ENCODE results near the gene FBXW11. TPM values are rescaled to one million over a fixed set of nuclear protein-coding genes. Genes with fewer than 3 reads are reported as not detected.

FBXW11 gene
- total and polyA plus RNA-seq, 2 donors (not counting 1 experiment from before 2014, with no cell fraction given): 19.7 to 62.4 TPM

DNA sequence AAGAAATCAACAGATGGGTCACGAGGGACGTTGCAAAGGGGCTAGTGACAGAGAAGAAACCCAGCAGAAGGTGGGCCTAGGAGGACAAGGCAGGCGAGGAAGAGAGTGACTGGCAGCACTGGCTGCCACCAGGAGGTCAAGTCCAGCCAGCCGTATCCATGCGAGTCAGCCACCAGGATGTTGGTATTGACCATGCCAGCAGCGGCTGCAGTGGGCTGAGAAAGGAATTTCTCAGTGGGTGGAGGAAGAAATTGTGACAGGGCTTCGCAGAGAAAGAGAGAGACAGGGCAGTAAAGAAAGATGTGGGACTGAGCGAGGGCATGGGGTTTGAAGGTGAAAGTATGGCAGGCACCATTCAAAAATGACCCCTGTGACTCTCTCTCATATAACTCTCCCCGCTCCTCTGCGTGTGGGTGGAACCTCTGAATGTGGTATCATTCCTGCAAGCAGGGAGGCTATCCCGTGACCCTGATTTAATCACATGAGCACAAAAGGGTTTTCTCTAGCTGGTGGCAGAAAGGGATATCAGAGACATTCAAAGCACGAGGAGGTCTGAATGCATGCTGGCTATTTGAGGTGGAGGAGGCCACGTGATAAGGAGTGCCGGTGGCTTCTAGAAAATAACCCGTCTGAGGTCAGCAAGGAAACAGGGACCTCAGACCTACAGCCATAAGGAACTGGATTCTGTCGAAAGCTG, 45.4 kb upstream of the FBXW11 start:
- Mint-ChIP-seq H3K27ac (no peak overlapping the region), H3K9me3 (ENCODE audit: insufficient read depth) (no peaks in the 10 kb centered on the region), H3K27me3 (no peaks in the 10 kb centered on the region), H3K4me1 (no peaks in the 10 kb centered on the region), H3K4me3 (no peak overlapping the region)
- Histone ChIP-seq H3K4me3 (ENCODE audit: control extremely low read depth in 1 of 5, extremely low read depth in 1 of 5, insufficient read depth in 1 of 5, low read depth in 2 of 5, low read length in 4 of 5) (no peak overlapping the region), H3K27ac (ENCODE audit: low read length in 2 of 2) (no peak overlapping the region), H3K4me2 (replicated peaks; ENCODE audit: low read depth, low read length, poor library complexity, severe bottlenecking) (no peak overlapping the region), H3K79me2 (ENCODE audit: control insufficient read depth, insufficient read depth, low read length) (peaks cover 24% of the 10 kb centered on the region), H2AFZ (ENCODE audit: insufficient read depth, low read depth, low read length, poor library complexity, severe bottlenecking) (no peak overlapping the region), H3K27me3 (replicated peaks in 1 of 4; ENCODE audit: control extremely low read depth in 1 of 4, control insufficient read depth in 3 of 4, insufficient read depth in 4 of 4, low read length in 3 of 4) (no peaks in the 10 kb centered on the region), H3K4me1 (ENCODE audit: control insufficient read depth in 2 of 2, insufficient read depth in 2 of 2, low read length in 2 of 2) (no peaks in the 10 kb centered on the region), H3K36me3 (replicated peaks in 1 of 2; ENCODE audit: control extremely low read depth in 1 of 2, control insufficient read depth in 1 of 2, extremely low read depth in 1 of 2, insufficient read depth in 2 of 2, low read length in 1 of 2) (peaks cover 2 to 96% of the 10 kb centered on the region in 2 experiments), H3K9ac (ENCODE audit: low read length) (no peak overlapping the region), H4K20me1 (ENCODE audit: control insufficient read depth, insufficient read depth, low read length, poor library complexity, severe bottlenecking) (no peaks in the 10 kb centered on the region), H3K9me3 (ENCODE audit: control extremely low read depth in 1 of 3, control insufficient read depth in 2 of 3, insufficient read depth in 1 of 3, low read length in 2 of 3) (no peaks in the 10 kb centered on the region)
- TF ChIP-seq, protein P1, sequence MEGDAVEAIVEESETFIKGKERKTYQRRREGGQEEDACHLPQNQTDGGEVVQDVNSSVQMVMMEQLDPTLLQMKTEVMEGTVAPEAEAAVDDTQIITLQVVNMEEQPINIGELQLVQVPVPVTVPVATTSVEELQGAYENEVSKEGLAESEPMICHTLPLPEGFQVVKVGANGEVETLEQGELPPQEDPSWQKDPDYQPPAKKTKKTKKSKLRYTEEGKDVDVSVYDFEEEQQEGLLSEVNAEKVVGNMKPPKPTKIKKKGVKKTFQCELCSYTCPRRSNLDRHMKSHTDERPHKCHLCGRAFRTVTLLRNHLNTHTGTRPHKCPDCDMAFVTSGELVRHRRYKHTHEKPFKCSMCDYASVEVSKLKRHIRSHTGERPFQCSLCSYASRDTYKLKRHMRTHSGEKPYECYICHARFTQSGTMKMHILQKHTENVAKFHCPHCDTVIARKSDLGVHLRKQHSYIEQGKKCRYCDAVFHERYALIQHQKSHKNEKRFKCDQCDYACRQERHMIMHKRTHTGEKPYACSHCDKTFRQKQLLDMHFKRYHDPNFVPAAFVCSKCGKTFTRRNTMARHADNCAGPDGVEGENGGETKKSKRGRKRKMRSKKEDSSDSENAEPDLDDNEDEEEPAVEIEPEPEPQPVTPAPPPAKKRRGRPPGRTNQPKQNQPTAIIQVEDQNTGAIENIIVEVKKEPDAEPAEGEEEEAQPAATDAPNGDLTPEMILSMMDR (IDR thresholded peaks at IDR 0.05): no peak
- no peak for TF ChIP-seq EZH2 (IDR thresholded peaks at IDR 0.05; ENCODE audit: borderline replicate concordance, insufficient read depth, low read depth, low read length, poor library complexity, severe bottlenecking)
- ATAC-seq (ENCODE audit: low read depth): no peak
- intact Hi-C loops (cut with micrococcal nuclease): no loop called here
- ChIA-PET CTCF (no interaction called here), POLR2A (no interaction called here)
- 98% methylated on average over 13 of the region's 16 CpGs for WGBS (ENCODE audit: insufficient coverage)
- no peak for DNase-seq

DNA sequence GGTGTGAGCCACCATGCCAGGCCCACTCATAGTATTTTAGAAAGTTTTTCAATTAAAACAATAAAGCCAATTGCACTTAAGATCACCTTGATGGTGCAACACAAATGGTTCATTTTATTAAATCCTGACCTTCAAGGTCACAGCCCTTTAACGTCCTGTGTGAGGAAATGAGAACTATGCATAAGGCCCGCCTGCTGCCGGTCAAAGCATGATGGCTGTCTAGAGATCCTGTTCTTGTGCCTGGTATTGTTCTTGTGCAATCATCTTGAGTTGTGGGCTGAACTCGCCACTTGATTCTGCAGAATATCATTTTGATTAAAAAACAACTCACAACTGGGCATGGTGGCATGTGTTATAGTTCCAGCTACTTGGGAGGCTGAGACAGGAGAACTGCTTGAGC, 43.6 kb upstream of the FBXW11 start:
- Mint-ChIP-seq H3K9me3 (ENCODE audit: insufficient read depth) (no peaks in the 10 kb centered on the region), H3K27ac (no peak overlapping the region)
- WGBS (ENCODE audit: insufficient coverage): 90% methylated on average over 3 of the region's 4 CpGs

More for the DNA sequence above, 43.6 kb upstream of the FBXW11 start:
- ATAC-seq (ENCODE audit: low read depth) (no peak), DNase-seq (no peak)
- Mint-ChIP-seq H3K4me1 (peaks cover under 1% of the 10 kb centered on the region), H3K4me3 (no peak overlapping the region), H3K27me3 (no peaks in the 10 kb centered on the region)
- H4K20me1 ChIP-seq (ENCODE audit: control insufficient read depth, insufficient read depth, low read length, poor library complexity, severe bottlenecking): no peaks in the 10 kb centered on the region
- no peaks in the 10 kb centered on the region for H3K9me3 ChIP-seq (ENCODE audit: control extremely low read depth in 1 of 3, control insufficient read depth in 2 of 3, insufficient read depth in 1 of 3, low read length in 2 of 3)
- CTCF ChIA-PET: interaction anchor here (0.8 to 1.1 kb wide), 3 partner anchors 10 to 410 kb away, joined by 4 to 5 read pairs (median 5); no protein-coding TSS in a partner anchor
- intact Hi-C loops (cut with micrococcal nuclease): no loop called here
- H3K27me3 ChIP-seq (replicated peaks in 1 of 4; ENCODE audit: control extremely low read depth in 1 of 4, control insufficient read depth in 3 of 4, insufficient read depth in 4 of 4, low read length in 3 of 4): no peaks in the 10 kb centered on the region
- peaks cover 20% of the 10 kb centered on the region for H3K79me2 ChIP-seq (ENCODE audit: control insufficient read depth, insufficient read depth, low read length)
- no peak overlapping the region for H3K4me3 ChIP-seq (ENCODE audit: control extremely low read depth in 1 of 5, extremely low read depth in 1 of 5, insufficient read depth in 1 of 5, low read depth in 2 of 5, low read length in 4 of 5)
- H3K36me3 ChIP-seq (replicated peaks in 1 of 2; ENCODE audit: control extremely low read depth in 1 of 2, control insufficient read depth in 1 of 2, extremely low read depth in 1 of 2, insufficient read depth in 2 of 2, low read length in 1 of 2): peaks cover 2 to 92% of the 10 kb centered on the region in 2 experiments
- no peak overlapping the region for H3K27ac ChIP-seq (ENCODE audit: low read length in 2 of 2)
- H3K4me1 ChIP-seq (ENCODE audit: control insufficient read depth in 2 of 2, insufficient read depth in 2 of 2, low read length in 2 of 2): no peaks in the 10 kb centered on the region
- no peak overlapping the region for H2AFZ ChIP-seq (ENCODE audit: insufficient read depth, low read depth, low read length, poor library complexity, severe bottlenecking)
- no peak for TF ChIP-seq EZH2 (IDR thresholded peaks at IDR 0.05; ENCODE audit: borderline replicate concordance, insufficient read depth, low read depth, low read length, poor library complexity, severe bottlenecking)
- TF ChIP-seq, protein P1 (IDR thresholded peaks at IDR 0.05): no peak
- POLR2A ChIA-PET: no interaction called here
- no peak overlapping the region for H3K9ac ChIP-seq (ENCODE audit: low read length)
- no peak overlapping the region for H3K4me2 ChIP-seq (replicated peaks; ENCODE audit: low read depth, low read length, poor library complexity, severe bottlenecking)
